ENCODE data around the gene CABYR. TPM values are rescaled to one million over a fixed set of nuclear protein-coding genes. Genes with fewer than 3 reads are reported as not detected.
A peak's percentile ranks its signal among the peaks of the same experiment; 100 is the strongest.

Gene CABYR
- total RNA-seq, 1 donor from 2014 or later, result 24.1 TPM

Small RNAs within 50 kb of the gene (small RNA-seq; reads per million reads assigned to genes)
- gene RF00017 (not detected), gene RNA5SP452 (not detected), gene RNU5A-6P (4.8 reads per million, percentile 92 among the genes with 10 or more reads in this experiment)

Other genes starting within 250 kb of the CABYR start
- gene TTC39C, start 124.3 kb upstream of the CABYR start, total RNA-seq, result 54.2 TPM